Gastroesophageal sphincter (tissue), 3 donors: ENCODE measurements around the gene GNG11.

Experiments used
- EP300 ChIP-seq: sonication (generic); formaldehyde crosslinking; IDR thresholded peaks from one replicate; pipeline ENCODE4 v1.6.1; 2017; ENCODE audit warnings: antibody characterized with exemption, mild to moderate bottlenecking
- POLR2A ChIP-seq, 2 donors: fragments of 450-650 bp; IDR thresholded peaks; one replicate each; pipeline ENCODE4 v1.6.1; 2017; ENCODE audit warnings: antibody characterized with exemption in 2 of 2, mild to moderate bottlenecking in 2 of 2, moderate library complexity in 1 of 2
- POLR2AphosphoS5 ChIP-seq: sonication (generic); formaldehyde crosslinking; IDR thresholded peaks from one replicate; pipeline ENCODE4 v1.6.1; 2017; ENCODE audit warnings: antibody characterized with exemption
- TF ChIP-seq, protein P1 (sequence below), 4 experiments: fragments of 200-600 bp in 2 of 4; fragments of 450-650 bp in 2 of 4; sonication (generic) in 1 of 4; IDR thresholded peaks; one replicate each; pipeline ENCODE4 v1.5.1; 2017 to 2019; ENCODE audit warnings: antibody characterized with exemption in 4 of 4, mild to moderate bottlenecking in 2 of 4, moderate library complexity in 2 of 4

DNA sequence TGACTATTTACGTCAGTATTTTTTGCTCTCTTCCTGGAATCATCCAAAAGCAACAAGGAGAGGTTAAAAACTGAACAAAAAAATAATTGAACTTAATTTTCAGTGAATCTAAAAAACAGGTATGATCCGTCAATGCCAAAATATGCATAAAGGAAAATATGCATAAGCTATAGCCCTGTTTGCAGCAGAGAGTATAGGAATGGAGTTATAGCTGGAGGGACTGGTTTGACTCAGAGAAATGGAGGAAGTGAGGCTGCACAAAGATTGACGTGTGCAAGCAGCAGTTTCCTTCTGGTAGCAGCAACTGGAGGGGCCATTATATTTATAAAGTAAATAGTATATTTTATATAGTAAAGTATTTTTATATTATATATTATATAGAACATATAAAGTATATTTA is 37.1 kb downstream of the GNG11 start:
- TF ChIP-seq, protein P1, sequence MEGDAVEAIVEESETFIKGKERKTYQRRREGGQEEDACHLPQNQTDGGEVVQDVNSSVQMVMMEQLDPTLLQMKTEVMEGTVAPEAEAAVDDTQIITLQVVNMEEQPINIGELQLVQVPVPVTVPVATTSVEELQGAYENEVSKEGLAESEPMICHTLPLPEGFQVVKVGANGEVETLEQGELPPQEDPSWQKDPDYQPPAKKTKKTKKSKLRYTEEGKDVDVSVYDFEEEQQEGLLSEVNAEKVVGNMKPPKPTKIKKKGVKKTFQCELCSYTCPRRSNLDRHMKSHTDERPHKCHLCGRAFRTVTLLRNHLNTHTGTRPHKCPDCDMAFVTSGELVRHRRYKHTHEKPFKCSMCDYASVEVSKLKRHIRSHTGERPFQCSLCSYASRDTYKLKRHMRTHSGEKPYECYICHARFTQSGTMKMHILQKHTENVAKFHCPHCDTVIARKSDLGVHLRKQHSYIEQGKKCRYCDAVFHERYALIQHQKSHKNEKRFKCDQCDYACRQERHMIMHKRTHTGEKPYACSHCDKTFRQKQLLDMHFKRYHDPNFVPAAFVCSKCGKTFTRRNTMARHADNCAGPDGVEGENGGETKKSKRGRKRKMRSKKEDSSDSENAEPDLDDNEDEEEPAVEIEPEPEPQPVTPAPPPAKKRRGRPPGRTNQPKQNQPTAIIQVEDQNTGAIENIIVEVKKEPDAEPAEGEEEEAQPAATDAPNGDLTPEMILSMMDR (IDR thresholded peaks at IDR 0.05) = no peak
- TF ChIP-seq EP300 (no peak), POLR2AphosphoS5 (no peak), POLR2A (IDR thresholded peaks at IDR 0.05) (no peak)
